ENCODE results near the gene RALGPS2. TPM values are rescaled to one million over a fixed set of nuclear protein-coding genes. Genes with fewer than 3 reads are reported as not detected.

The RALGPS2 gene
- total and polyA plus RNA-seq, 10 donors, result 25.6 to 118 (median 77.2) TPM

DNA sequence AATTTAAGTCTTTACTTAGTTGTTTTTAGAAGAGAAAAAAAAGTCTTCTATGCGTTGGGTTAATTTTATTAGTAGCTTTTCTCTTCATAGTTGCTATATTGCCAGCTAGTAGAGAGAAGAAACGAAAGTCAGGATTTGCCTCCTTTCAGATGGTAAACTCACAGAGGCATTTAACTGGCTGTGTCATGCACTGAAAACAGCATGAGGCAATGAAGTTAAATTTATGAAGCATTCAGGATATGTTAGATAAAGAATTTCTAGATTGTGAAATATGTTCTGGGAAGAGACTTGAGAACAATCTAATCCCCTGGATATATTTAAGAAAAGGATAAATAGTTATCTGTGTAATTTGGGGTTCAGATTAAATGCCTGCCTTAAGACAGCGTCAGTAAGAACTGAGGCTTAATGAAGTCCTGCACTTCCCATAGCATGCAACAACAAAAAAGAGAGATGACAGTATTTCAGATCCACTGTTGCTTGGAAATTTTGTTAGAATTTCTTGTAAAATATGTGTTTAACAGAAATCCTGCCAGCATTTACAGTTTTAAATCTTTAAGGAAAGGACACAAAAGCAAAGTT is 144.2 kb downstream of the RALGPS2 start:
- TF ChIP-seq, protein P1, sequence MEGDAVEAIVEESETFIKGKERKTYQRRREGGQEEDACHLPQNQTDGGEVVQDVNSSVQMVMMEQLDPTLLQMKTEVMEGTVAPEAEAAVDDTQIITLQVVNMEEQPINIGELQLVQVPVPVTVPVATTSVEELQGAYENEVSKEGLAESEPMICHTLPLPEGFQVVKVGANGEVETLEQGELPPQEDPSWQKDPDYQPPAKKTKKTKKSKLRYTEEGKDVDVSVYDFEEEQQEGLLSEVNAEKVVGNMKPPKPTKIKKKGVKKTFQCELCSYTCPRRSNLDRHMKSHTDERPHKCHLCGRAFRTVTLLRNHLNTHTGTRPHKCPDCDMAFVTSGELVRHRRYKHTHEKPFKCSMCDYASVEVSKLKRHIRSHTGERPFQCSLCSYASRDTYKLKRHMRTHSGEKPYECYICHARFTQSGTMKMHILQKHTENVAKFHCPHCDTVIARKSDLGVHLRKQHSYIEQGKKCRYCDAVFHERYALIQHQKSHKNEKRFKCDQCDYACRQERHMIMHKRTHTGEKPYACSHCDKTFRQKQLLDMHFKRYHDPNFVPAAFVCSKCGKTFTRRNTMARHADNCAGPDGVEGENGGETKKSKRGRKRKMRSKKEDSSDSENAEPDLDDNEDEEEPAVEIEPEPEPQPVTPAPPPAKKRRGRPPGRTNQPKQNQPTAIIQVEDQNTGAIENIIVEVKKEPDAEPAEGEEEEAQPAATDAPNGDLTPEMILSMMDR (IDR thresholded peaks at IDR 0.05 in 8 of 11, conservative IDR thresholded peaks at IDR 0.05 in 3 of 11), result no peak
- no peak for TF ChIP-seq POLR2A (IDR thresholded peaks at IDR 0.05)
- TF ChIP-seq POLR2AphosphoS5 (IDR thresholded peaks at IDR 0.05), result no peak
- Histone ChIP-seq H3K36me3 (peaks cover 0 to 32% (median 0%) of the 10 kb centered on the region in 6 donors), H3K4me3 (peak overlapping the region in 4 of 8 donors; percentile 2 to 52 (median 22)), H3K27ac (peak overlapping the region in 6 of 8 donors; percentile 13 to 80 (median 56)), H3K27me3 (replicated peaks in 1 of 7) (no peaks in the 10 kb centered on the region), H3K9me3 (no peaks in the 10 kb centered on the region), H3K4me1 (peaks cover 6 to 48% (median 25%) of the 10 kb centered on the region in 6 donors)
- no peak for DNase-seq
- 59 to 89% (median 76%) methylated on average over 3 of the region's 3 CpGs for WGBS, 5 donors
- intact Hi-C loops (cut with DNase I; ENCODE audit: low total_unique reads), result no loop called here

DNA sequence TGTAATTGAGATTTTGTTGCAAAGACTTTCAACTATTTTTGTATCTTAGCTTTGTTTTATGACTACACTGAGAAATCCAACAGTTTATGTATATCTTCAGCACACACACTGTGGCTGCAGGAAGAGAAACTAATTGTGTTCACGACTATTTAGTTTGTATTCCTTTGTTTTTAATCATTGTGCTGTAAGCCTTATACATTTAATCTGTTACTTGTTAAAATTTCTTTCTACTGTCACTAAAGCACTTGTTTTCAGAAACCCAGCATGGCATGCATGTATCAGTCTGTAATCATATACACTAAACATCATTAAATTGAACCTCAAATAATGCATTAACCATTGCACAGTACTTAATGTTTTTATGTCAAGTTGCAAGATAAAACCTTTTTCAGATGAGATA is 145.2 kb downstream of the RALGPS2 start:
- intact Hi-C loops (cut with DNase I; ENCODE audit: low total_unique reads), result no loop called here
- TF ChIP-seq, protein P1 (IDR thresholded peaks at IDR 0.05 in 8 of 11, conservative IDR thresholded peaks at IDR 0.05 in 3 of 11), result no peak
- TF ChIP-seq POLR2A (IDR thresholded peaks at IDR 0.05) (no peak), POLR2AphosphoS5 (IDR thresholded peaks at IDR 0.05) (no peak)
- H3K36me3 ChIP-seq, result peaks cover 0 to 32% (median 0%) of the 10 kb centered on the region in 6 donors
- no peaks in the 10 kb centered on the region for H3K9me3 ChIP-seq
- WGBS, 5 donors, result 55 to 71% (median 69%) methylated on average over 1 of the region's 1 CpG
- no peaks in the 10 kb centered on the region for H3K27me3 ChIP-seq (replicated peaks in 1 of 7)
- peak overlapping the region in 6 of 8 donors; percentile 54 to 80 (median 70) for H3K27ac ChIP-seq
- peaks cover 6 to 48% (median 25%) of the 10 kb centered on the region in 6 donors for H3K4me1 ChIP-seq
- H3K4me3 ChIP-seq, result peak overlapping the region in 5 of 8 donors; percentile 4 to 52 (median 12)
- DNase-seq, result no peak

DNA sequence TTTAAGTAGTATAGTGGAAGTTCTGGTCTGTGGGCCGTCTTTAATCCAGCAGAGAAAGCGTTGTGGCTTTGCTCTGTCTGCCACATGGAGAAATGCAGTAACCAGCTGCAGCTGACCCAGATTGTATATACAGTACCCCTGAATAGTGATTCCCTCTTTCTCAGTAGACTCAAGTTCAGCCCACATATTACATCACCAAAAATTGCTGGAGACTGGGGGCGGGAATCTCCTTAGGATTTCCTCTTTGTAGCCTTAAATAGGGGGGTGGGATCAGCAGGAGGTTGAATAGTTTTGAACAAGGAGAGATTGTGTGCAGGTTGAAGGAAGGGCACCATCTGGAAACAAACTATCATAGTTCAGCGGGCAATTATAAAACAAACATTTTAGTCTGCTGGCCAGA is 145.9 kb downstream of the RALGPS2 start, which contains the start of gene ANGPTL1:
Gene ANGPTL1, minus strand, starts transcription at position 134 of the 400 bp plus-strand sequence. CDS start 5,301 bp downstream, outside the sequence.
- Histone ChIP-seq H3K4me3 (peak within 1 kb of the TSS in 5 of 8 donors; percentile 4 to 52 (median 12)), H3K4me1 (peaks cover 6 to 48% (median 25%) of the 10 kb centered on the region in 6 donors), H3K9me3 (no peaks in the 10 kb centered on the region), H3K27me3 (replicated peaks in 1 of 7) (no peaks in the 10 kb centered on the region), H3K27ac (peak within 1 kb of the TSS; percentile 31 to 80 (median 66)), H3K36me3 (peaks cover 0 to 30% (median 0%) of the 10 kb centered on the region in 6 donors)
- no peak for DNase-seq
- TF ChIP-seq POLR2AphosphoS5 (IDR thresholded peaks at IDR 0.05) (no peak), POLR2A (IDR thresholded peaks at IDR 0.05) (no peak)
- TF ChIP-seq, protein P1 (IDR thresholded peaks at IDR 0.05 in 8 of 11, conservative IDR thresholded peaks at IDR 0.05 in 3 of 11), result no peak
- intact Hi-C loops (cut with DNase I; ENCODE audit: low total_unique reads), result no loop called here
- 62 to 80% (median 68%) methylated on average over 4 of the region's 4 CpGs for WGBS, 5 donors

DNA sequence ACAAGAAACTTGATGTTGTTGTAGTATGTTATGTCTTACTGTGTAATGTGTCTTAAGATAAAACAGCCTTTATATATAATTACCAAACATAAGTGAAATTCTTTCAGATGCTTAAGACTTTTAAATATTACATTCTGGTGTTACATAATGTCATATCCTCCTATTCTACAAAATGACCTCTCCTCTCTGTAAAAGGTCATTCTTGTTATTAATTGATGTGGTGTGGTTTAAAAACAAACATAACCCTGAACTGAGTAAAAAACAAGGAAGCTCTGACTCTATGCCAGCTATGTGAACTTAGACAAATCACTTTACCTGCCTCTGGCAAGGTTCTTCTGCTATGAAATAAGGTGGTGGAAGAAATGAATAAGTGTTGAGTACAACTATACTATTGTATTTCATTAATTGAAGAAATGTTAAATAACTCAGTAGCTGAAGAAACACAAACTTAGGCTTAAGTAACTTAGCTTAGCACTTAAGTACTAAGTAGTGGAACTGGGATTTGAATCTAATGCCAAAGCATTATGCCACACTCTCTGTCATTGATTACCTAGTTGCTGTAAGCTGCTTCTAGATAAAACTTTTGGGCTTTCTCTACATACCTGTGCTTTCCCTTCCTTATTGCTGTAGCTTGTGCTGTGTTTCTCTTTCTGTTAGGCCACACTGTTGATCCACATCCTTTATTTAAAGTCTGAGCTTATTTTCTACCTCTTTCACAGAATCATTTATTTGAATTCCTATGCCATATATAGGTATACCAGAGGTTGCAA is 146.7 kb downstream of the RALGPS2 start:
- DNase-seq, result no peak
- H3K4me3 ChIP-seq, result peak overlapping the region in 2 of 8 donors; percentile 10 to 33

More for the DNA sequence above, 146.7 kb downstream of the RALGPS2 start:
- intact Hi-C loops (cut with DNase I; ENCODE audit: low total_unique reads), result no loop called here
- TF ChIP-seq POLR2A (IDR thresholded peaks at IDR 0.05), result no peak
- no peak for TF ChIP-seq POLR2AphosphoS5 (IDR thresholded peaks at IDR 0.05)
- TF ChIP-seq, protein P1 (IDR thresholded peaks at IDR 0.05 in 8 of 11, conservative IDR thresholded peaks at IDR 0.05 in 3 of 11), result no peak
- Histone ChIP-seq H3K27me3 (replicated peaks in 1 of 7) (no peaks in the 10 kb centered on the region), H3K9me3 (no peaks in the 10 kb centered on the region), H3K4me1 (peaks cover 6 to 43% (median 21%) of the 10 kb centered on the region in 6 donors), H3K27ac (peak overlapping the region; percentile 31 to 80 (median 66)), H3K36me3 (peaks cover 0 to 22% (median 0%) of the 10 kb centered on the region in 6 donors)

Measured in spleen (tissue), 11 donors.